GM13977 (cell line): ENCODE measurements around the gene ITIH2.
A peak's percentile ranks its signal among the peaks of the same experiment; 100 is the strongest.

ENCODE experiments used
- DNase-seq: peaks from one replicate; pipeline ENCODE4 v3.0.0; 2012; ENCODE audit warnings: low spot score
- CTCF ChIP-seq: IDR thresholded peaks from 2 replicates; pipeline ENCODE4 v1.5.1; 2012; ENCODE audit warnings: mild to moderate bottlenecking, control low read depth; ENCODE audit not compliant: insufficient read depth; ENCODE audit errors: extremely low read depth, missing control alignments
- in situ Hi-C: fragments of 300-500 bp; cut with MboI; formaldehyde crosslinking; loops from one replicate; pipeline ENCODE4 v1.12.0; 2022; ENCODE audit warnings: low sequenced_read_pairs, low pct_unique_long_range_greater_than_20kb, mixed read lengths, inconsistent platforms; ENCODE audit not compliant: unreplicated experiment

The ITIH2 gene

GRCh38 chr10:7787857-7788638 is 84.9 kb downstream of the ITIH2 start, which contains the start of the genes ATP5F1C and KIN:
Gene ATP5F1C, plus strand, starts transcription at chr10:7788177. Its CDS starts 31 bp downstream, at chr10:7788208.
Gene KIN, minus strand, starts transcription at chr10:7787993. Its CDS starts 60 bp downstream, at chr10:7787933.
- in situ Hi-C loops = no loop called here
- TF ChIP-seq CTCF = no peak
- peak; percentile 98 for DNase-seq

GRCh38 chr10:7788639-7789286 is 85.6 kb downstream of the ITIH2 start:
- peak; percentile 37 for DNase-seq
- in situ Hi-C loops = no loop called here
- TF ChIP-seq CTCF = no peak

- no peak for TF ChIP-seq CTCF
- no peak for DNase-seq
These were observed 86.3 kb downstream of the ITIH2 start for GRCh38 chr10:7789390-7789789.

GRCh38 chr10:7792541-7792940 is 89.4 kb downstream of the ITIH2 start:
- DNase-seq = no peak
- TF ChIP-seq CTCF = no peak
- in situ Hi-C loops = no loop called here

More at GRCh38 chr10:7789390-7789789, 86.3 kb downstream of the ITIH2 start:
- in situ Hi-C loops = no loop called here

GRCh38 chr10:7794251-7795026 is 91.3 kb downstream of the ITIH2 start:
- in situ Hi-C loops = no loop called here
- DNase-seq = no peak
- no peak for TF ChIP-seq CTCF

- no peak for DNase-seq
- no peak for TF ChIP-seq CTCF
- in situ Hi-C loops = no loop called here
These were observed 92.5 kb downstream of the ITIH2 start for GRCh38 chr10:7795605-7796004.
